Heart right ventricle (tissue), 16 donors: Measurements from ENCODE around the gene ALAS1. TPM values are rescaled to one million over a fixed set of nuclear protein-coding genes. Genes with fewer than 3 reads are reported as not detected.
"Not testable (repeated sequence)": the region's sequence is repeated elsewhere in the genome, so short reads cannot be mapped to it uniquely, and the experiment has no call there.

Source experiments
- ATAC-seq, 8 donors: fragments of 200-7000 bp; cut with Tn5 transposase; one replicate each; pipeline ENCODE4 v1.9.1; 2020; ENCODE audit warnings: mild to moderate bottlenecking in 8 of 8, moderate library complexity in 8 of 8, moderate number of reproducible peaks in 1 of 8
- DNase-seq, 2 donors: peaks; one replicate each; pipeline ENCODE4 v3.0.0-alpha.2; 2020
- H3K27ac ChIP-seq, 10 donors: fragments of 200-600 bp; sonication (generic) in 2 of 10; one replicate each; pipeline versions ENCODE4 v1.5.0 to v1.8.0; 2020 to 2022; ENCODE audit warnings: mild to moderate bottlenecking in 3 of 10
- H3K27me3 ChIP-seq, 7 donors: fragments of 200-600 bp; one replicate each; pipeline ENCODE4 v1.8.0; 2021 to 2022; ENCODE audit warnings: mild to moderate bottlenecking in 2 of 7
- H3K36me3 ChIP-seq, 9 donors: fragments of 200-600 bp; sonication (generic) in 1 of 9; one replicate each; pipeline versions ENCODE4 v1.5.0 to v1.8.0; 2020 to 2022; ENCODE audit warnings: mild to moderate bottlenecking in 2 of 9
- H3K4me1 ChIP-seq, 9 donors: fragments of 200-600 bp; sonication (generic) in 1 of 9; one replicate each; pipeline versions ENCODE4 v1.5.0 to v1.8.0; 2020 to 2022; ENCODE audit warnings: mild to moderate bottlenecking in 4 of 9
- H3K4me3 ChIP-seq, 10 donors: fragments of 200-600 bp; sonication (generic) in 2 of 10; one replicate each; pipeline versions ENCODE4 v1.5.0 to v1.8.0; 2020 to 2022; ENCODE audit warnings: mild to moderate bottlenecking in 7 of 10, moderate library complexity in 2 of 10
- H3K9me3 ChIP-seq, 11 donors: fragments of 200-600 bp in 10 of 11; sonication (generic) in 2 of 11; one replicate each; pipeline versions ENCODE4 v1.5.0 to v1.8.0; 2013 to 2022; ENCODE audit warnings: mild to moderate bottlenecking in 2 of 11, control low read depth in 1 of 11, moderate library complexity in 1 of 11
- WGBS, 2 donors: extraction: QIAGEN DNeasy Blood & Tissue Kit; methylation state at CpG; one replicate each; pipeline ENCODE4 v1.1.7; 2013; ENCODE audit warnings: inconsistent platforms in 1 of 2; 5-methylcytosine and 5-hydroxymethylcytosine counted together
- intact Hi-C, 10 donors: fragments of 100-400 bp; cut with DNase I; formaldehyde crosslinking; loops; one replicate each; pipeline versions ENCODE4 v1.11.1 to v1.14.2; 2022
- polyA plus RNA-seq, 2 donors: library from polyadenylated mRNA; stranded (reverse); fragments of 200-250 nt; gene quantifications; one replicate each; pipeline ENCODE4 v1.2.3, GENCODE V29; 2013
- total RNA-seq, 10 donors: library from RNA; stranded (reverse); fragmentation: NEBNext Ultra II Directional in 3 of 10; extraction: Animal tissue kit (Norgen Biotek cat#: 25700) in 3 of 10; gene quantifications; one replicate each; pipeline versions ENCODE4 v1.2.1 to v1.2.4, GENCODE V29; 2021 to 2023
- TF ChIP-seq, protein P1 (sequence below), 9 donors: fragments of 200-600 bp; sonication (generic) in 2 of 9; IDR thresholded peaks; one replicate each; pipeline versions ENCODE4 v1.5.0 to v1.8.0; 2021 to 2022; ENCODE audit warnings: antibody characterized with exemption in 9 of 9, mild to moderate bottlenecking in 5 of 9, moderate library complexity in 1 of 9
- donor health status: Arrhythmogenic right ventricular cardiomyopathy.
- donor health status: ischemic (EF 13 %, LVEDD 7.1; RV severe dilation, severe dysfunction).
- donor health status: healthy with polysubstance abuse.
- donor health status: DM: no; HTN: yes; CAD: no.
- donor health status: DM: no; HTN: no; CAD: no.
- donor health status: ischemic (EF 25% LVEDD 6.9; RV normal size, moderate dysfunction).
- donor health status: ischemic (EF 25% LVEDD 5.7; RV mildly dilated, moderate dysfunction).
- donor health status: healthy.
- donor health status: DM: yes; HTN: yes; CAD: no.
- donor health status: Ischemic cardiomyopathy.
- donor health status: ischemic (EF 35%, LVEDD 5.7; RV mildly dilated, moderate dysfunction).
- donor health status: nonischemic (EF 11% LVEDD 7.7; RV severe dilation, severe dysfunction).
- donor health status: DM: yes; HTN: yes; CAD: no.
- donor health status: PGD.
- donor health status: ischemic (EF 29% LVEDD 5.4; RV normal size, mild dysfunction).
- donor health status: nonischemic (EF 23%, LVEDD 6.1; RV moderate dilation, normal function).

Gene ALAS1
- total and polyA plus RNA-seq, 12 donors, result 55.2 to 233 (median 176) TPM

DNA sequence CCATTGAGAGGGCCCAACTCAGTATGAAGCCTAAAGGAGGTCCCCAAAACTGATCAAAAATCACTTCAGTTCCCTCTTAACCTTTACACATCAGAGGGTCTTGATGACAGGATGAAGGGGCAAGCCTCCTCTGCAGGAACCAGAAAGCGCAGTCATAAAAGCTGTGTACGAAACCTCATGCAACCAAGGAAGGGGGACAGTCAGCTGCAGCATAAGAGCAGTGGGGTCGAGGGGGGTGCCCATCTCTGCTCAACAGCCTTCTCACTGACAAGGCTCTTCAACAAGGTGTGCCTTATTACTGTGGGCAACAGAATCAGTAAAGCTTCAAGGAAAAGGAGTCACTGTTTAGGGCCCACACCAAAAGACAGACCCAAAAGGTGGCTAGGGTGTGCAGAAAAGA is 47.6 kb upstream of the ALAS1 start:
- DNase-seq, result no peak
- TF ChIP-seq, protein P1, sequence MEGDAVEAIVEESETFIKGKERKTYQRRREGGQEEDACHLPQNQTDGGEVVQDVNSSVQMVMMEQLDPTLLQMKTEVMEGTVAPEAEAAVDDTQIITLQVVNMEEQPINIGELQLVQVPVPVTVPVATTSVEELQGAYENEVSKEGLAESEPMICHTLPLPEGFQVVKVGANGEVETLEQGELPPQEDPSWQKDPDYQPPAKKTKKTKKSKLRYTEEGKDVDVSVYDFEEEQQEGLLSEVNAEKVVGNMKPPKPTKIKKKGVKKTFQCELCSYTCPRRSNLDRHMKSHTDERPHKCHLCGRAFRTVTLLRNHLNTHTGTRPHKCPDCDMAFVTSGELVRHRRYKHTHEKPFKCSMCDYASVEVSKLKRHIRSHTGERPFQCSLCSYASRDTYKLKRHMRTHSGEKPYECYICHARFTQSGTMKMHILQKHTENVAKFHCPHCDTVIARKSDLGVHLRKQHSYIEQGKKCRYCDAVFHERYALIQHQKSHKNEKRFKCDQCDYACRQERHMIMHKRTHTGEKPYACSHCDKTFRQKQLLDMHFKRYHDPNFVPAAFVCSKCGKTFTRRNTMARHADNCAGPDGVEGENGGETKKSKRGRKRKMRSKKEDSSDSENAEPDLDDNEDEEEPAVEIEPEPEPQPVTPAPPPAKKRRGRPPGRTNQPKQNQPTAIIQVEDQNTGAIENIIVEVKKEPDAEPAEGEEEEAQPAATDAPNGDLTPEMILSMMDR (IDR thresholded peaks at IDR 0.05), result no peak
- intact Hi-C loops, result loop anchor here in 6 of 10 donors (5.0 to 10.0 kb wide), 5 partner anchors 47 to 127 kb away; partner anchors contain the start of genes ALAS1 (in 4 of the 6) and WDR82 (in 1 of the 6)
- no peak overlapping the region for H3K27ac ChIP-seq
- peaks cover 4 to 18% (median 10%) of the 10 kb centered on the region in 9 donors for H3K4me1 ChIP-seq
- H3K27me3 ChIP-seq, result no peaks in the 10 kb centered on the region
- peaks cover 0 to 39% (median 0%) of the 10 kb centered on the region in 9 donors for H3K36me3 ChIP-seq
- ATAC-seq, result no peak
- 91 to 92% methylated on average over 3 of the region's 3 CpGs for WGBS, 2 donors
- no peak overlapping the region for H3K4me3 ChIP-seq
- no peaks in the 10 kb centered on the region for H3K9me3 ChIP-seq

DNA sequence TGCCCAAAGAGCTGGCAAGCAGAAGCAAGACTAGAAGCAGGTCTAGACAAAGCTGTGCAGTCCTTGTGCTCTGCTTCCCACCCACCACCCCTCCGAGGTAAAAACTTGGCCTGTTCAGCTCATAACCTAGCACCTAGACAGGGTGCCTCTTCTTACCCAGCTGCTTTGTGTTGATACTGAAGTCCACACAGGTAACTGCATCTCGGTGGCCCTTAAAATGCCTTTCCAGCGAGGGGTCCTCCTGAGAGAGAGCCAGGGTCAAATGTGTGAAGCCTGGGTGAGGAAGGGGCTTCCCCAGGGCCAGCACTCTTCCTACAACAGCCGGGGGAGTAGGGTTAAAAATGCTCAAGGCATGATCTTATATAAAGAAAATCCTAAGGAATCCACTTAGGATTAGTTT is 47.1 kb upstream of the ALAS1 start:
- TF ChIP-seq, protein P1 (IDR thresholded peaks at IDR 0.05), result no peak
- 91 to 96% methylated on average over 4 of the region's 4 CpGs for WGBS, 2 donors
- H3K27me3 ChIP-seq, result no peaks in the 10 kb centered on the region
- DNase-seq (no peak), ATAC-seq (no peak)
- H3K36me3 ChIP-seq, result peaks cover 0 to 34% (median 0%) of the 10 kb centered on the region in 9 donors
- intact Hi-C loops, result loop anchor here in 6 of 10 donors (5.0 to 10.0 kb wide), 5 partner anchors 46 to 126 kb away; partner anchors contain the start of genes ALAS1 (in 4 of the 6) and WDR82 (in 1 of the 6)
- H3K4me3 ChIP-seq, result no peak overlapping the region
- no peaks in the 10 kb centered on the region for H3K9me3 ChIP-seq
- H3K4me1 ChIP-seq, result peaks cover 4 to 19% (median 10%) of the 10 kb centered on the region in 9 donors
- no peak overlapping the region for H3K27ac ChIP-seq

DNA sequence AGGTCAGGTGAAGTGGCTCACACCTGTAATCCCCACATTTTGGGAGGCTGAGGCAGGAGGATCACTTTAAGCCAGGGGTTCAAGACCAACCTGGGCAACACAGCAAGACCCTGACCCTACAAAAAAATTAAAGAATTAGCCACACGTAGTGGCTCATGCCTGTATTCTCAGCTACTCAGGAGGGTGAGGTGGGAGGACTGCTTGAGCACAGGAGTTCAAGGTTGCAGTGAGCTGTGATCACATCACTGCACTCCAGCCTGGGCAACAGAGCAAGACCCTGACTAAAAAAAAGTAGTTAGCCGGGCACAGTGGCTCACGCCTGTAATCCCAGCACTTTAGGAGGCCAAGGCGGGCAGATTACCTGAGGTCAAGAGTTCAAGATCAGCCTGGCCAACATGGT is 46.0 kb upstream of the ALAS1 start:
- intact Hi-C loops, result loop anchor here in 6 of 10 donors (5.0 to 10.0 kb wide), 5 partner anchors 45 to 125 kb away; partner anchors contain the start of genes ALAS1 (in 4 of the 6) and WDR82 (in 1 of the 6)

DNA sequence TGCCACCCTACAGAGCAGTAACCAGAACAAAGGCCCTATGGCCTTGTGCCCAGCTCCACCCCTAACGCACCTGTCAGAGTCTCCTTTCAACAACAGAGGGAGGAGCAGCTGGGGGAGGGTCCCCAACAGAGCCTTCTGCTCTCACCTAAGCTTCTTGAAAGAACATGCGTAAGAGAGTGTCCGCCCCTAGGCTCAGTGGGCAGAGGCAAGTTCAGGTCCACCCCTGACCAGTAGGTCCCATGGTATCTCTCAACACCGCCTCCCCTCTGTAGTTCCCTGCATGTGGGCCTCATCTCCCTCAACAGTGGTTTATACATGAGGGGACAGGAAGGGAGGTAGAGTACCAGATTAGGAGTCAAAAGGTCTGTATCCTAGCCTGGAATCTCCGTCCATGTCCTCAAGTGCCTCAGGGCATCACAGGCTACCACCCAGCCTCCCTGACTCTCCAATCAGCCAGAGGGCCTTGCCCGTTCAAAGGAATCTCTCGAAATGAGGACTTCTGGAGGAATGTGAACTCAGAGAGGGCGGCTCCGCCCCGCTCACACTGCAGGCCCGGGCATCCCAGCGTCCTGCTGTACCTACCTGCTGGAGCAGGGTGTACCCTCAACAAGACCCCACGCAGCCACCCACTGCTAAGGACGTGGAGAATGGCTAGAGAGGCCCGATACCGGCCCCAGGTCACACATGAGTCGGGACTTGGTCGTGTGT is 44.4 kb upstream of the ALAS1 start:
- ATAC-seq (peak in 2 of 8 donors; percentile 1 to 49), DNase-seq (no peak)
- peaks cover 4 to 19% (median 10%) of the 10 kb centered on the region in 9 donors for H3K4me1 ChIP-seq
- peak overlapping the region; percentile 49 to 77 (median 66) for H3K4me3 ChIP-seq
- H3K36me3 ChIP-seq, result peaks cover 0 to 13% (median 0%) of the 10 kb centered on the region in 9 donors
- H3K9me3 ChIP-seq, result no peaks in the 10 kb centered on the region
- TF ChIP-seq, protein P1 (IDR thresholded peaks at IDR 0.05), result no peak
- peak overlapping the region in 8 of 10 donors; percentile 83 to 94 (median 89) for H3K27ac ChIP-seq
- intact Hi-C loops, result loop anchor here in 6 of 10 donors (5.0 to 10.0 kb wide), 5 partner anchors 44 to 124 kb away; partner anchors contain the start of genes ALAS1 (in 4 of the 6) and WDR82 (in 1 of the 6)
- H3K27me3 ChIP-seq, result no peaks in the 10 kb centered on the region
- 13 to 15% methylated on average over 18 of the region's 18 CpGs for WGBS, 2 donors

More for the DNA sequence above, 46.0 kb upstream of the ALAS1 start:
- Histone ChIP-seq H3K36me3 (peaks cover 0 to 25% (median 0%) of the 10 kb centered on the region in 9 donors), H3K4me1 (peaks cover 4 to 19% (median 10%) of the 10 kb centered on the region in 9 donors)
- 90 to 95% methylated on average over 4 of the region's 4 CpGs for WGBS, 2 donors
- H3K27ac ChIP-seq, H3K9me3 ChIP-seq, DNase-seq, H3K4me3 ChIP-seq, ATAC-seq, H3K27me3 ChIP-seq: not testable (repeated sequence)
